BJ (cell line): ENCODE measurements around the gene MOV10L1. TPM values are rescaled to one million over a fixed set of nuclear protein-coding genes. Genes with fewer than 3 reads are reported as not detected.

Experiments used
- CTCF ChIA-PET: fragments of 350-600 bp; formaldehyde crosslinking; extraction: SDS; loops from one replicate; lab custom pipeline; 2021; ENCODE audit warnings: antibody characterized with exemption, inconsistent platforms; lab: Yijun Ruan, JAX
- POLR2A ChIA-PET: fragments of 300-600 bp; sonication (Branson Sonifier 250); formaldehyde crosslinking; extraction: SDS; loops from one replicate; lab custom pipeline; 2021; ENCODE audit warnings: antibody characterized with exemption; lab: Charles Lee
- DNase-seq: peaks from one replicate; pipeline ENCODE4 v3.0.0-alpha.2; 2011; ENCODE audit warnings: low read depth
- H3K27me3 ChIP-seq: 2 replicates; pipeline ENCODE4 v1.6.0; 2011; ENCODE audit warnings: low read length; ENCODE audit not compliant: control insufficient read depth, insufficient read depth
- H3K36me3 ChIP-seq: 2 replicates; pipeline ENCODE4 v1.5.1; 2011; ENCODE audit warnings: low read length; ENCODE audit not compliant: control insufficient read depth, insufficient read depth
- H3K4me3 ChIP-seq: 2 replicates; pipeline ENCODE4 v1.5.1; 2011; ENCODE audit warnings: low read depth, mild to moderate bottlenecking, control low read depth, low read length
- CTCF ChIP-seq: IDR thresholded peaks from 2 replicates; pipeline ENCODE4 v1.5.1; 2011; ENCODE audit warnings: low read depth, mild to moderate bottlenecking, control low read depth, inconsistent platforms, low read length, moderate library complexity; ENCODE audit not compliant: insufficient read depth
- polyA plus RNA-seq: library from polyadenylated mRNA; depleted of rRNA; stranded (reverse); fragments of >200 nt; gene quantifications from 2 replicates; pipeline ENCODE4 v1.2.3, GENCODE V29; 2011

Gene MOV10L1
- polyA plus RNA-seq, 1 experiment, result 6.6 TPM

- Histone ChIP-seq H3K4me3 (no peak overlapping the region), H3K36me3 (peaks cover 29% of the 10 kb centered on the region), H3K27me3 (no peaks in the 10 kb centered on the region)
- POLR2A ChIA-PET, result no interaction called here
- DNase-seq, result no peak
- CTCF ChIA-PET, result interaction anchor here (0.7 to 2.2 kb wide), 8 partner anchors 11 to 440 kb away, joined by 3 to 7 read pairs (median 3); no protein-coding TSS in a partner anchor
- no peak for TF ChIP-seq CTCF
These were observed 117.8 kb downstream of the MOV10L1 start for GRCh38 chr22:50207383-50208140.

- POLR2A ChIA-PET, result no interaction called here
- no peak for TF ChIP-seq CTCF
- CTCF ChIA-PET, result interaction anchor here (0.6 to 2.2 kb wide), 11 partner anchors 10 to 441 kb away, joined by 3 to 7 read pairs (median 3); no protein-coding TSS in a partner anchor
- no peak overlapping the region for H3K4me3 ChIP-seq
- DNase-seq, result no peak
- H3K27me3 ChIP-seq, result no peaks in the 10 kb centered on the region
- peaks cover 31% of the 10 kb centered on the region for H3K36me3 ChIP-seq
These were observed 118.7 kb downstream of the MOV10L1 start for GRCh38 chr22:50208430-50208938.

- no peak for TF ChIP-seq CTCF
- H3K27me3 ChIP-seq, result no peaks in the 10 kb centered on the region
- DNase-seq, result no peak
- H3K36me3 ChIP-seq, result peaks cover 31% of the 10 kb centered on the region
- H3K4me3 ChIP-seq, result no peak overlapping the region
- ChIA-PET POLR2A (no interaction called here), CTCF (interaction anchor here (0.6 to 1.7 kb wide), 8 partner anchors 10 to 241 kb away, joined by 3 to 5 read pairs (median 4); no protein-coding TSS in a partner anchor)
These were observed 119.4 kb downstream of the MOV10L1 start for GRCh38 chr22:50208939-50209892.

- Histone ChIP-seq H3K4me3 (no peak overlapping the region), H3K27me3 (no peaks in the 10 kb centered on the region), H3K36me3 (peaks cover 30% of the 10 kb centered on the region)
- TF ChIP-seq CTCF, result peak; percentile 89
- ChIA-PET CTCF (interaction anchor here (1.0 to 1.7 kb wide), 3 partner anchors 9 to 279 kb away, joined by 3 to 10 read pairs (median 5); no protein-coding TSS in a partner anchor), POLR2A (no interaction called here)
- no peak for DNase-seq
These were observed 120.1 kb downstream of the MOV10L1 start for GRCh38 chr22:50209893-50210292.
